HepG2 (cell line): ENCODE results near the gene NHSL1. TPM values are rescaled to one million over a fixed set of nuclear protein-coding genes. Genes with fewer than 3 reads are reported as not detected.

ENCODE experiments used
- BORCS8-MEF2B ChIP-seq: sonication (generic); formaldehyde crosslinking; IDR thresholded peaks from 2 replicates; pipeline ENCODE4 v1.8.0; 2022; ENCODE audit warnings: mild to moderate bottlenecking, missing genetic modification reagents
- FOSL2 ChIP-seq: sonication (generic); formaldehyde crosslinking; IDR thresholded peaks from 2 replicates; pipeline ENCODE4 v1.4.0; 2020; ENCODE audit warnings: missing genetic modification reagents
- GATAD2A ChIP-seq: IDR thresholded peaks from 2 replicates; pipeline ENCODE4 v1.6.1; 2016
- KMT2B ChIP-seq: IDR thresholded peaks from 2 replicates; pipeline ENCODE4 v1.6.1; 2016; ENCODE audit warnings: missing genetic modification reagents, missing compliant biosample characterization
- PBX2 ChIP-seq: IDR thresholded peaks from 2 replicates; pipeline ENCODE4 v1.6.1; 2016; ENCODE audit warnings: control low read depth
- RAD51 ChIP-seq: fragments of 450-650 bp; IDR thresholded peaks from 2 replicates; pipeline ENCODE4 v1.6.1; 2016; ENCODE audit warnings: borderline replicate concordance
- RFXANK ChIP-seq: IDR thresholded peaks from 2 replicates; pipeline ENCODE4 v1.6.1; 2016
- SAP130 ChIP-seq: IDR thresholded peaks from 2 replicates; pipeline ENCODE4 v1.6.1; 2016; ENCODE audit warnings: low read depth
- TAF15 ChIP-seq: fragments of 200-400 bp; formaldehyde crosslinking; IDR thresholded peaks from one replicate; pipeline ENCODE4 v1.6.1; 2018; ENCODE audit warnings: mild to moderate bottlenecking, low read depth, low read length; ENCODE audit not compliant: poor library complexity, severe bottlenecking
- THRA ChIP-seq: sonication (generic); formaldehyde crosslinking; IDR thresholded peaks from 2 replicates; pipeline ENCODE4 v1.4.0; 2020; ENCODE audit warnings: missing genetic modification reagents, borderline replicate concordance
- TRAFD1 ChIP-seq: sonication (generic); formaldehyde crosslinking; IDR thresholded peaks from 2 replicates; pipeline ENCODE4 v1.5.1; 2020; ENCODE audit warnings: missing genetic modification reagents, mild to moderate bottlenecking, borderline replicate concordance
- WIZ ChIP-seq: sonication (generic); formaldehyde crosslinking; IDR thresholded peaks from 2 replicates; pipeline ENCODE4 v1.5.1; 2020; ENCODE audit warnings: mild to moderate bottlenecking, missing genetic modification reagents
- ZNF180 ChIP-seq: sonication (generic); formaldehyde crosslinking; IDR thresholded peaks from 2 replicates; pipeline ENCODE4 v1.4.0; 2020; ENCODE audit warnings: low read depth, missing genetic modification reagents, borderline replicate concordance
- ZNF205 ChIP-seq: IDR thresholded peaks from 2 replicates; pipeline ENCODE4 v1.6.1; 2018; ENCODE audit warnings: missing biosample characterization, missing genetic modification reagents
- ZNF30 ChIP-seq: sonication (generic); formaldehyde crosslinking; IDR thresholded peaks from 2 replicates; pipeline ENCODE4 v1.5.0; 2020; ENCODE audit warnings: mild to moderate bottlenecking, missing genetic modification reagents
- ZNF333 ChIP-seq: sonication (generic); formaldehyde crosslinking; IDR thresholded peaks from 2 replicates; pipeline ENCODE4 v1.4.0; 2020; ENCODE audit warnings: mild to moderate bottlenecking, missing genetic modification reagents, borderline replicate concordance
- ZNF512B ChIP-seq: sonication (generic); formaldehyde crosslinking; IDR thresholded peaks from 2 replicates; pipeline ENCODE4 v1.5.1; 2020; ENCODE audit warnings: missing genetic modification reagents, mild to moderate bottlenecking, borderline replicate concordance
- ZNF564 ChIP-seq: sonication (generic); formaldehyde crosslinking; IDR thresholded peaks from 2 replicates; pipeline ENCODE4 v1.8.1; 2023; ENCODE audit warnings: mild to moderate bottlenecking, missing genetic modification reagents
- ZNF615 ChIP-seq: sonication (generic); formaldehyde crosslinking; IDR thresholded peaks from 2 replicates; pipeline ENCODE4 v1.5.0; 2020; ENCODE audit warnings: mild to moderate bottlenecking, missing genetic modification reagents, borderline replicate concordance
- ZNF770 ChIP-seq: sonication (generic); formaldehyde crosslinking; IDR thresholded peaks from 2 replicates; pipeline ENCODE4 v1.5.0; 2020; ENCODE audit warnings: mild to moderate bottlenecking, missing genetic modification reagents
- ZSCAN20 ChIP-seq: sonication (generic); formaldehyde crosslinking; IDR thresholded peaks from 2 replicates; pipeline ENCODE4 v1.4.0; 2020; ENCODE audit warnings: missing genetic modification reagents, mild to moderate bottlenecking, borderline replicate concordance
- ZSCAN30 ChIP-seq: sonication (generic); formaldehyde crosslinking; IDR thresholded peaks from 2 replicates; pipeline ENCODE4 v1.5.0; 2020; ENCODE audit warnings: mild to moderate bottlenecking, missing genetic modification reagents
- polyA plus RNA-seq, 8 experiments: library from polyadenylated mRNA; depleted of rRNA in 3 of 8; stranded (reverse) in 7 of 8; unstranded in 1 of 8; fragments of >200 nt; fragmentation: Illumina TruSeq in 4 of 8; extraction: Trizol in 4 of 8; gene quantifications; 2 replicates each; pipeline versions ENCODE4 v1.2.1 to v1.2.3, GENCODE V29; 2011 to 2016; ENCODE audit warnings: low read depth in 4 of 8, missing spikeins in 1 of 8, mixed read lengths in 1 of 8; ENCODE audit not compliant: insufficient read depth in 1 of 8
- total RNA-seq, 5 experiments: library from RNA; depleted of rRNA; stranded (reverse); fragments of >200 nt; fragmentation: Illumina TruSeq; extraction: Trizol; gene quantifications; 2 replicates each; pipeline ENCODE4 v1.2.3, GENCODE V29; 2016; ENCODE audit warnings: low read depth in 1 of 5

NHSL1 gene
- total and polyA plus RNA-seq, 2 of the 13 experiments (the other 11 are each of a cell fraction or from before 2014, with no cell fraction given): 24.9 to 53.6 TPM

- TF ChIP-seq ZNF564 (no peak), SAP130 (CRISPR knock-in tag) (peak; percentile 88), ZSCAN20 (CRISPR knock-in tag) (no peak), GATAD2A (CRISPR knock-in tag) (peak; percentile 82), BORCS8-MEF2B (CRISPR knock-in tag) (0 out of 2 replicates have a peak, but pooled peaks have one; percentile 18), FOSL2 (CRISPR knock-in tag) (peak; percentile 62), ZNF180 (CRISPR knock-in tag) (no peak), ZSCAN30 (CRISPR knock-in tag) (no peak), RFXANK (CRISPR knock-in tag) (no peak), TRAFD1 (CRISPR knock-in tag) (peak; percentile 42; the same call in 1 of the 2 replicates), ZNF512B (CRISPR knock-in tag) (no peak), PBX2 (CRISPR knock-in tag) (no peak), ZNF333 (CRISPR knock-in tag) (no peak), ZNF770 (no peak), ZNF615 (CRISPR knock-in tag) (no peak), ZNF30 (CRISPR knock-in tag) (no peak), WIZ (no peak), RAD51 (no peak), ZNF205 (no peak; the same call in 1 of the 2 replicates), THRA (peak; percentile 32; the same call in 1 of the 2 replicates), TAF15 (no peak), KMT2B (CRISPR knock-in tag) (peak; percentile 71; the same call in 1 of the 2 replicates)
These were observed 8.8 kb upstream of the NHSL1 start (continued) for GRCh38 chr6:138507977-138508675.
